Activated T-helper 1 cell treated with anti-CD3 and anti-CD28 coated beads, Interleukin-2, amount 50 U/mL, for 16 hours (primary cell): Measurements from ENCODE around the gene PLEKHA7.

Source experiments
- DNase-seq, 2 donors: peaks; one replicate each; pipeline ENCODE4 v3.0.0-alpha.2; 2020; ENCODE audit warnings: low read depth in 1 of 2, low spot score in 1 of 2

The PLEKHA7 gene

DNA sequence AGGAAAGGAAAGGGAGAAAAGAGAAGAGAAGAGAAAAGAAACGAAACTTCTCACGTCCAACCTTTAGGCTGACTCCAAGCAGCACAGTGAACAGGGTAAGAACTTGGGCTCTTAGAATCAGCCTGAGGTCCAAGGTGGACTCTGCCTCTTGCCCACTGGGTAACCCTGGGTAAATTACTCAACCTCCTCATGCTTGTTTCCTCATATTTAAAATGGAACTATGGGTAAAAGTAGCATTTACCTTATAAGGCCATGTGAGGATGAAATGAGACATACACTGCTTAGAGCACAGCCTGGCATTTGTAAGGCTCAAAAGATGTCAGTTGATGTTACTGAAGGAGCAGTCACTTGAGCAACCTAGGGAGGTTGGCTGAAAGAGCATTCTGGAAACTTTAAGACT is 167.9 kb downstream of the PLEKHA7 start:
- DNase-seq: no peak

DNA sequence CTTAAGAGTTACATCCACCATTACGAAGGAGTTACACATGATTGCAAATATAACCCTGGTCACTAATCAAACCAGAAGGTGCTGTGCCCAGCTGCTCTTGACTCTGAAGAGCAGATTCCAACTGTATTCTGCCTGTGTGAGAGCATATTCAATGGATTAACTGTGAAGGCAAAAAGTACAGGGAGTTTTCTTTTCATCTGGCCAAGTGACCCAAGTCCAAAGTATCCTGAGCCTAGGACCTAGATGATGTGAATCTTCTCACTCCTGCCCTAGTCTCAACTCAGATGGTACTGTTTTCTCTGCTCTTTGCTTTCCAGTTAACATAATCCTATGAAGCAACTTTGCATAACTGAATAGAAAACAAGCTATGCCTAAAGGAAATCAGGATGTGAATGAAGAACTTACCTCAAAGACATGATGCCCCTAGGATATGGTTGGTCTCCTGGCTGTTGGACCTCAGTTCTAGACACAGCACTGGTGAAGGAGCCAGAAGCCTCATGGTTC is 169.9 kb downstream of the PLEKHA7 start:
- DNase-seq: no peak

DNA sequence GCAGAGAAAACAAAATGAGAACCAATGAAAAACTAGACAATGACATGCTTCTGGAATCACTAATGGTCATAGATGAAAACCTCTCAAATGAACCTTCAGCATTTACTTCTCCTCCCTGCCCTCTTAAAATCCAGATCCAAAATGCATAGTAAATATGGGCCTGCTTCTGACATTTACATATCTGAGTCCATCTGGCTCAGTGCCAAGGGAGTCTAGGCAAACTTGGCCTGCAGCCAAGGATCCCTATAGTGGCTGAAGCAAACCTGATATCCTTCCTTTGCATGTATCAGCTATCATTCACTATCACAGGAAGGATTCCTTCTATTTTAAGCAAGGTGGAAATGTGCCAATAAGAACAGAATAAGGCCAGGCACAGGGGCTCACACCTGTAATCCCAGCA is 170.9 kb downstream of the PLEKHA7 start:
- no peak for DNase-seq

DNA sequence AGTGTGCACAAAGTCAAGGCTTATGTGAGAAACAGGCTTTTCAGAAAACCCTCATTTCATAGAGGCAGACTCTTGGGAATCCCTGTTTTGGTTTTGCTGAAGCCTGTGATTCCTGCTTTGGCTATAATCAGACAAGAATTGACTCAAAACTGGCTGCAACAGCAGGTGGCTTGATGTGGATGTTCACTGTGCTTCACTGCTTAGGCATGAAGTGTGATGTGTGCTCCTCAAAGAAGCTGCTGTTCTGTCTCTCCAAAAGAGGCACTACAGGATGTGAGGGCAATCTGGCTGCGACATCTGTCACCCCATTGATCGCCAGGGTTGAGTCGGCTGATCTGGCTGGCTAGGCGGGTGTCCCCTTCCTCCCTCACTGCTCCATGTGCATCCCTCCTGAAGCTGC is 172.2 kb downstream of the PLEKHA7 start:
- DNase-seq: no peak

DNA sequence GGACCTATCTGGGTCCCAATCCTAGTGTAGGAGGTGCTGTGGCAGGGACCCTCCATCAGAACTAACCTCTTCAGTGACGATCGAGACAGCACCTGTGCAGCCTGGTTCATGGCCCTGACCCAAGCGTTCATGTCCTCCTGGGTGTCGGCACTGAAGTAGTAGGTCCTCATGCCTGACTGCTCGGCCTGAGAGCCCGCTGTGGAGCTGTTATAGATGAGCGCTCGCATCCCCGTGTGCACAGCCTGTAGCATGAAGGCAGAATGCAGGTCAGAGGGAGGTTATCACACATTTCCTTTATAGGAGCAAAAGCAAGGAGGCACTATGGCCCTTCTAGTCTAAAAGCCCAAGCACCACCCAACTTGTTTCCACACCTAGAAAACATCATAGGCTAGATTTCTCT is 172.7 kb downstream of the PLEKHA7 start:
- DNase-seq: no peak

DNA sequence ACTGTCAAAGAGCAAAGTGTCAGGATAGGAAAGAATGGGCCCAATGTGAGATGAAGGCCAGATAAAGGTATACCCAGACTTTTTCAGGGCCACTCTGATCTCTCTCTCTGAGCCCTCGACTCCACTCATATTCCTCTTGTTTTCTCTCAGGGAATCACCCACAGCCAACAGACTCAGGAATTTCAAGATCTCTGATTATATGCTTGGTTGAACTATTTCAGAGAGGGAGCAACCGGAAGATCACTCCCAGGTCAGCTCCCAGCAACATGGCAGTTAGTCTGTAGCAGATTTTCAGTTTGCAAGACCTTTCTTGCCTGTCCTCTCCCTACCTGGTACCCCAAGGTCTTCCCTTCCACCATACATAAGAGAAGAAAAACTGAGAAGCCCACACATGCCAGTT is 173.3 kb downstream of the PLEKHA7 start:
- no peak for DNase-seq

DNA sequence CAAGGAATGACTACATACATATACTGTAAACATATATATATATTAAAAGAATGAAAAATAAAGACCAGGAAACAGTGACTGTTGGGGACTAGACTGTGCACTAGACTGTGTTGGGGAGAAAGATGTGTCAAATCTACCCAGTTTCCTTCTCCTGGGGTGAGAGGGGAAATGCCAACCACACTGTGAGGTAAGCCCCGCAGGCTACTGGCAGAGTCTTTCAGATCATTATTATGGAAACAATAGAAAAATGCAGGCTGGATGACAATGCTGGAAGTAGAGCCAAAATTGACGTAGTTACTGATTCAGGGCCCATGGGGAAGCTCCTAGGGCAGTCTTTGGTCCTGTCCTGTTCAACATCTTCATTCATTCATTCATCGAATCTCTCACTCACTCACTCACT is 174.4 kb downstream of the PLEKHA7 start:
- no peak for DNase-seq

DNA sequence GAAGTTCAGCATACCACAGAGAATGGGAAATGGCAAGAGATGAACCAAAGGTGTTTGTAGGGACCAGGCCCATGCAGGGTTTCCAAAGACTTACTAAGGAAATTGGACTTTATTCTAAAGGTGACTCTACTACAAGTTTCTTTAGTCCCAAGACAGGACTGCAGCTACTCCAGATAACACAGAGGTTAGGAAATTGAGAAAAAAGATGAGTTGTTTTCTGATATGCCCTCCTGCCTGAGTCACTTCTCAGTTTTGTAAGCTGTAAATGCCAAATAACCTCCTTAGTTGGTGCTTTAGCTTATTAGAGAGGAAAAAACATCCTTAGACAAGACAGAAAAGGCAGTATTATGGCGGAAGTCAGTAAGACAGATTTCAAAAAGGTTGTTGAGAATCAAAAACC is 179.8 kb downstream of the PLEKHA7 start:
- DNase-seq: no peak

DNA sequence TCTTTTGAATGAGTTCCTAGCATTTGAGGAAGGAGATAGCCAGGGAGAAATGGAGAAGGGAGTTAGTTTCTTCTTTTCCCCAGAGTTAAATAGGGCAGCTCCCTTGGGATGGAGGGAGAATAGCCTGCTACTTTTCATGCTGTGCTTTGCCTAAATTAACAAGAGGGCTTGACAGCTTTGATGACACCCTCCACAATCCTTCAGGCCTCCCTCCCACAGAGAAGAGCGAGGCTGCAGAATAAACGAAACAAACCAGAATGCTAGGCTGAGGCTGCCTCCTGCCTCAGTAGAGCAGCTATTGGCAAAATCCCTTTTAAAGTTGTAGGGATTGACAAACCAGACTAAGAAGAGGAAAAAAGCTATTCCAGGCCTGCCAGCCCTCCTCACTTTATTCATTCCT is 181.2 kb downstream of the PLEKHA7 start:
- no peak for DNase-seq

DNA sequence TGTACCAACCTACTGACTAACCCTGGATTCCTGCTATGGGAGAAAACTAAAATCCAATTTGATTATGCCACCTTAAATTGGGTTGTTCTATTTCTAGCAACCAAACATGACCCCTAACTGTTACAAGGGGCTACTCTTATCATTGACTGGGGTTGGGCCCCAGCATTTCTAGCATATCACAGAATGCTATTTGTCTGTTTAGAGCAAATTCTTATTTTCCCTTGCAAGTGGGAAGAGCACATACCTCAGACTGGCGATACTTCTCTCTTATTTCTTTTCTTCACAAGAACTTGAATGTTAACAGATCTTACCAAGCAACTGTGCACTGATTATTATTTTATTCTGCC is 182.0 kb downstream of the PLEKHA7 start:
- DNase-seq: no peak

DNA sequence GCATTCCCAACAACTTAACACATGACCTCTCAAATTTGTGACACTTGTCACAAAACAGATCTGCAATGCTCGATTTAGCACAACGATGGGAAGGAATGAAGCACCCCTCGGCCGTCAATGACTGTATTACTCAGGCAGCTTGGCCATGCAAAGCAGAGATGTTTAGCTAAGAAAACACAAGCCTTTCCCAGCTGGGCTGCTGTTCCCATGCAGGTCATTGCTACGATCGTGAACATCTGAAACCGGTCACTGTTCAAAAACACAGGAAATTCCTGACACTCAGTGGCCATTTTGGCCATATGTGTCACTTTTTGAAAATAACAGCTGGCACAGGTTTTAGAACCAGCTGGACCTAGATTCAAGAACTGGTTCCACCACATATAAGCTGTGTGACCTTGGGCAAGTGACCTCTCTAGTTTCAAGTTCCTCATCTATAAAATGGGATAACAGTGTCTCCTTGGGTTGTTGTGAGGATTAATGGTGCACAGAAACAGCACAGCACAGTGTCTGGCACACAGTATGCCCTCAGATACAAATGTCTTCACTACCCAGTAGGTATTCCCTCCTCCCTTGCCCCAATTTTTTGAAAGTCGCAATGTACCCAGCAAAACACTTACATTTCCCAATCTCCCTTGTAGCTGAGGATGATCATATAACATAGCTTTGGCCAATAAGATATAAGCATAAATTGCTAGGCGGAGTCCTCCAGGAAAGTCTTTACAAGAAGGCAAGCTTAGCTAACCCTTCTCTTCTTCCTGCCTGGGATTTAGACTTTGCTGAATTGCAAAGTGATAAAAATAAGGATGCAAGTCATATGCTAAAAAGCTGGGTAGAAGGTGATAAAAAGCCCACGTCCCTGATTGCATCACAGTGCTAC is 182.7 kb downstream of the PLEKHA7 start:
- DNase-seq: no peak

DNA sequence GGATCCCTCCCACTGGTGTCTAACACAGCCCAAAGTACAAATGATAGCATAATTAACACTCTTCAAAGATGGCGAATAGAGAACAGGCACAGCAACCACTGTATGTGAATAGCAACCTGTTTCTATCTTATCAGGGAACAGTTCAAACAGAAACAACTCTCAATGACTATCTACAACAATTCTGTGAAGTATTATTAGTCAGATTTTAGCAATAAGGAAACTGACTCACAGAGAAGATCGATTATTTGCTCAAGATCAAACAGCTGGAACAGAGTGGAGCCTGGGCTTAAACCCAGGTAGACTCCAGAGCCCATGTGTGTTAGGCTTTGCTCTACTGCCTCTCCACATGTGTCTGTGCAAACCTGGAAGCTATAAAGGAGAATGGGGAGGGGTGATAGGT is 187.1 kb downstream of the PLEKHA7 start:
- no peak for DNase-seq

DNA sequence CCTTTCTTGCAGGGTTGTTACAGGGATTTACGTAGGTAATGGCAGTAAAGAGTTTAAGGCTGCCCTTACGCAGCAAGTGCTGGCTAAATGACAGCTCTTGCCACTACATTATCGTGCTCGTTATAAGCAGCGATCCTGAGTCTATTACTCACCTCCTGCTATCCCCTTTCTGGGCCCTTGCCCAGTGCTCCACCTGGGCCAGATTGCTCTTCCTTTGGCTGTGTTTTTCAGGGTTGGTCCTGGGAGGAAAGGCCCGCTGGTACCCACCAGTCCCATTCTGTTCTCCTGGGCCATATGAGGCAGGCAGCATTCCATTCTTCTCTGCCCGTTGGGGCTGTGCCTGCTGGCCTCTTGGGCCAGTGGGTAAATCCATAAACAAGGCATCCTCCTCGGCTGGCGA is 188.2 kb downstream of the PLEKHA7 start:
- no peak for DNase-seq

DNA sequence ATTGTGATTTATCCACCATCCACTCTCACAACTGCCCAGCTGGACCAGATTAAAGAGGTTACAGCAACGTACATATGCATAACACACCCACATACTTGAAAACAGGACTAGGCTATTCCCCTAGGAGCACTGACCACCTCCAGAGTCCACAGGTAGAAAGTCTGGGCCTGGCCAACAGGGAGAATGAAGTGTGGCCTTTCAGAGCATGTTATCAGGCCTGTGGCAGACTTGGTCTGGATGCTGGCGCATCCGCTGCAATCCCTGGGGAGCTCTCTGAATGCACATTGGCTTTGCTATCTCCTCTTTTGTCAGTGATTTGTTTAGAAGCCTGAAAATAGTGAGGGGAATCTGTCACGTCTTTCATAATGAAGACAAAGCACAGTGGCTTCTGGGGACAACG is 189.1 kb downstream of the PLEKHA7 start:
- no peak for DNase-seq

DNA sequence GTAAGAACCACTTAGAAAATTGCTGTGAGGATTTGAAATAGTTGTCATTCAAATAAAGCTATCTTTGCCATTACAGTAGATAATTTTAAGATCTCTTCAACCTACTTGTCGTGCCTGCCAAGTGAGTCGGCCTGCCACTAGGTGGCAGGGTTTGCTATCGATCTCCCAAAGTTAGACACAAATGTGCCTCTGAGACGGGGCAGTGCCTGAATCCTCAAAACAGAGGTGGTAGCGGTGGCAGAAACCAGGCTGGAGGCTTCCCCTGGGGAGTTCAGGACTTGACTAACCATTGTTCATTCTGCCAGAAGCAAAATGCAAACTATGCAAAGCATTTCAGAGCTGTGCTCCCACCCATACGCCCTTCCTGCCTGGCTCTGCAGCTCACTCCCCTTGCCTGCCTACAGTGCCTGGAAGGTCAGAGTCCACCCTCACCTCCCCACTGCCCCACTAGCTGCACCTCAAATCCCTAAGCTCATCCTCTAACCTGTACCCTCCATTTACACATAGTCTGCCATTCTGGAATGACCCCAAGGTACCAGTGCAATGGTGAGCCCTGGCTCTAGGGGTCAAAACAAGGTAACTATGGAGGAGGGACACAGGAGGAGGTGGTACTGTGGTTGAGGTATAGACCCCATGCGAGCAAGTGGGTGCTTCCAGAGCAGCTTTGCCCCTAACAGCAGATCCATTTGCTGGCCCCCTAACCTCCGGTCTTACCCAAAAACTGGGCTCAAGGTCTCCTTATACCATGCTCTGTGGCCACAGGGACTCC is 193.7 kb downstream of the PLEKHA7 start:
- DNase-seq: peak; percentile 29 to 51

DNA sequence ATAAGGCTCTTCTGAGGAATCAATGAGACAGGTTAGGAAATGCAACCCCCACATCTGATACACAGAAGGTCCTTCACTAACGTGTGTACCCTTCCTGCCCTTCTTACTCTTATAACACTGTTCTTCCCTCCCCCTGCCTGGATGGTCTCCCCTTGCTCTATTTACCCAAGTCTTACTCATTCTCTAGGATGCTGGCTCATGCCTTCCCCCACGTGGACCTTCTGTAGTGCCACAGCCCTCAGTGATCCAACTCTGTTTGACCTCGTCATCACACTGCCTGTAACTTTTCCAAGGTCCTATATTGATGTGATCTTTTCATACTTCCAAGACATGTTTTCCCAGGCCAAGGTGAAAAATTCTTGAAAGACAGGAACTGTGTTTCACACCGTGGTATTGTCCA is 195.9 kb downstream of the PLEKHA7 start:
- DNase-seq: no peak

DNA sequence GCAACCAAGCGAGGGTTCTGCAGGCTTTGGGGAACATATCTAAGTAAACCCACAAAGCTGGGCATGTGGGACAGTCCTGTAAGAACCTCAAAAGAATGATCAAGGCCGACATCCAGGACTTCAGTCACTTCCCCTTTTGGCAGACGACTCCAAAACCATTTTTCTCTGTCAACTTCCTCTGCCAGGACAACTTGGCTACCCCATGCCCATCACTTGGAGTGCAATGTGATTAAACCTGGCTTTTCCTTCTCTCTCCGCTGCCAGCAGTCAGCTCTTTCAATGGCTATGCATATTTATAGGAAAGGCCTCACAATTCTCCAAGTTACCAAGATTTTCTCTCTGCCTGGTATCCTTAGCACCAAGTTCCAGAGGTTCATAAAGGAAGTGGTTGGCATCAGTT is 196.9 kb downstream of the PLEKHA7 start:
- no peak for DNase-seq

DNA sequence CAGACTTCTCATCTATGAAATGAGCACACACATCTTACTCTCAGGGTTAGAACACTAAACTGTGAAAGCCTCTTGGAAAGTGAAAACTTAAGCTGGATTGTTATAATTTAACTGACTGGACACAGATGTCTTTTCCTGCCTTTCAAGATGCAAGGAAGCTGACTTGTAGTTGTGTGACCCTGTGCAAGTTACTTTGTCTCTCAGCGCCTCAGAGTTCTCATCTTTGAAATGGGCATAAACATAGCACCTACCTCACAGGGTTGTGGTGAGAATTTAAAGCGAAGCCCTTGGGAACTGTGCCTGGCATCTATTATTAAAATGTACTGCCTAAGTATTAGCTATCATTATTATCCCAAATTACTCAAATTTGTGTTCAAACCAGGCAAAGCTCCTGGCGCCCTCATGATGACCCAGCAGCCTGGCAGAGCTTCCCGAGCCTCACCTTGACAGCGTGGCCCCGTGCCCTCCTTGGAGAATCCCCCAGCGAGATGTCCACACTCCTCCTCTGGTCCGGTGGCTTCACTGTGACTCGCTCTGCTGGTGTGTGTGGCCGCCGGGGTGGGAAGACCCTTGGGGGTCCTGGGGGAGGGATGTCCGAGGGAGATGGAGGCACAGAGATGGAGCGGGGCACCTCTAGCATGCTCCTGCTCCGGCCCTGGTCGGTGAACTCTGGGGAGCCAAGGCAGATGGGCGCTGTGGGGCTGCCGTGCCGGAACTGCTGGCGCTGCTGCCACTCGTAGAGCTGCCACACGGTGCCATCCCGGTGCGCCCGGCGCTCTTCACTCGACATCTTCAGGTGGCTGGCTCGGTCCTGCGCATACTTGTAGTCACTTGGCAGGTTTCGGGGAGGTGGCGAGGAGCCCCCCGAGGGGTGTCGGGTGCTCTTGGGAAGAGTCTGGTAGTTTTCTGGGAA is 197.6 kb downstream of the PLEKHA7 start:
- no peak for DNase-seq

DNA sequence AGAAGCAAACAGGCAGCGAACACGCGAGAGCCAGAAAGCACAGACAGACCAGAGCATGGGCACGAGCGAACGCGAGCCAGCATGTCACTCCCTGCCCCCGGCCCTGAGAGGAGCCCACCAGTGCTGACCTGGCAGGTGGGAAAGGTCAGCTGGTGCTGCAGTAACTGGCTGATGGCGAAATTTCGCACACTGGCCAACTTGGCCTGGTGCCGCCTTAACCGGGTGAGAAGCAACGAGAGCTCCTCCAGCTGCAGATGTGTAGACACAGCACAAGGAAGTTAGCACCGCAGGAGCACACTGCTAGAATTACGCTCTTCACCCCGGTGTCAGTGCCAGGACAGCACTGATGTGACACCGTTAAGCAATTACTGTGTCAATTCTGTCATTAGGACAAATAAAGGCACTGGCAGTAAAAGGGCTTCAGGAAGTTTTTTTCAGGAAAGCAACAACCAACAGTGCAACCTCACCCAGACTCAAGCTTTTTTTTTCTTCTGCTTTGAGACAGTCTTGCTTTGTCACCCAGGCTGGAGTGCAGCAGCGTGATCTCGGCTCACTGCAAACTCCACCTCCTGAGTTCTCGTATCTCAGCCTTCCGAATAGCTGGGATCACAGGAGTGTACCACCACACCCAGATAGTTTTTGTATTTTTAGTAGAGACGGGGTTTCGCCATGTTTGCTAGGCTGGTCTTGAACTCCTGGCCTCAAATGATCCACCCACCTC is 199.0 kb downstream of the PLEKHA7 start:
- no peak for DNase-seq

DNA sequence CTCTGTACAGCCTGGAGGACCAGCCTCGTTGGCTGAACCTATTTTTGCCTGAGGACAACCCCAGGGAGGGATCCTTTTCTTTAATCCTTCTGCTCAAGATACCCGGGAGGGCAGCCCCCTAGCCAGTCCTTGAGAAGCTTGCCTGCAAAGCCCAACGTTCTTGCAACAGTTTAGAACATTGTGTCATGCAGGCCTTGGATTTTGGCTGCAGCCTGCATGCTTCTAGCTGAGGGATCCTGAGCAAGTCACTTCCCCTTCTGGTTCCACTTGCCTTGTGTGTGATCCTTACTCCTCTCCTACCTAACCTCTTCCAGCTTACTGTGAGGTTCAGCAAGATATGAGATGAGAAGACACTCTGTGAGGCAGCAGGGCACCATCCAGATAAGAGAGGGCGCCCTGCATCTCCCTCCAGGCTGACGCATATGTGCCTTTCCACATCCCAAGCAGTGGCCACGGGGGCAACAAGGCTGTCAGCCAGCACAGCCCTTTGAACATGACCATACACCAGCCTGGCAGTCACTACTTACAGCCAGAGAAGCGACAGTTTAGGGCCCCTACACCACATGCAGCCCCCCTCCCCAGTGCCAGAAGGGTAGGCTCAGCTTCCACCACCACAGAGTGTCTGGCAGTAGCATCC is 199.7 kb downstream of the PLEKHA7 start:
- no peak for DNase-seq
